Stimulated activated CD4-positive, alpha-beta T cell treated with anti-CD3 and anti-CD28 coated beads, Interleukin-12 subunit alpha, Interleukin-12 subunit beta, amount 100 ng/mL, for 48 hours (primary cell): ENCODE data around the gene TMPRSS4.

Source experiments
- DNase-seq, 3 donors: peaks; one replicate each; pipeline ENCODE4 v3.0.0-alpha.2; 2020; ENCODE audit warnings: low read depth in 2 of 3, low spot score in 1 of 3

Gene TMPRSS4

GRCh38 chr11:118102721-118103261 is 25.9 kb downstream of the TMPRSS4 start:
- no peak for DNase-seq

DNA sequence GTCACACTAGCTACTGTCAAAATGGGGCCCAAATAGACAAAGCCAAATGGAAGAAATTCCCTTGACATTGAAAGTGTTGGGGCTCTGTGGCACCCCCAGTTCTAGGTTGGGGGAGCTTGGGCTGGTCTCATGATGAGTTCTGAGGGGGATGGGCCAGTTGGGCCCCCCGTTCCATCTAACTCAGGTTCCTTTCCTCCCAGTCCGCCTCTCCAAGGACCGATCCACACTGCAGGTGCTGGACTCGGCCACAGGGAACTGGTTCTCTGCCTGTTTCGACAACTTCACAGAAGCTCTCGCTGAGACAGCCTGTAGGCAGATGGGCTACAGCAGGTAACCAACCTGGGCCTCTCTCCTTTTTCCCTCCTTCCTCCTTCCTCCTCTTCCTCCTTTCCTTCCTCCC is 27.6 kb downstream of the TMPRSS4 start:
- DNase-seq, result no peak

DNA sequence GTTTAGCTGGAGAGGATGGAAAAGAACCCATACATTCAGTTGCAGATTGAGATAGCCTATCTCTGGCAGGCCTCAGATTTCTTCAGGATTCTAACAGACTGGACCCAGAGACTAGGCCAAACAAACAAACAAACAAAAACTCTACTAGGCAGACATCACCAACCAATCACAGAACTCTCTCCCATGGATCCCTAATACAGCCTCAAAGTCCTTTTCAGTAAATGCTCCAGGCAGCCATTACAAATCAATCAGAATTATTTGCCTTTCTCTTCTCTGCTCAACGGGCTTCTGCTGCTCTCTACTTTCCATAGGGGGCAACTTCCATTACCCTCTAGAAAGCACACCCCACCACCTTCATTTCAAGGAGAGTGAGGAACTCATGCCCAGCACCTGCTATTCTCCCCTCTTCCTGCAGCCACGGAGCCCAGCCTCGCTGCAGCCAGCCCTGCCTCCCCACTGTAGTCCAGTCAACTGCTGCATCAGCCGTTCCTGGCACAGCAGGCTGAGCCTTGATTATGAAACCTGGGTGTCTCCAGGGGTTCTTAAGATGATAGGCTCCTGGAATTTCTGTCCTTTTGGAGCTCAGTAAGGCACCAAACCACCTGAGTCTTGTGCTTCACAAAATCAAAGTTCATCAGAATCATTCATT is 28.9 kb downstream of the TMPRSS4 start:
- DNase-seq, result no peak

GRCh38 chr11:118106789-118107335 is 30.0 kb downstream of the TMPRSS4 start:
- DNase-seq, result no peak

DNA sequence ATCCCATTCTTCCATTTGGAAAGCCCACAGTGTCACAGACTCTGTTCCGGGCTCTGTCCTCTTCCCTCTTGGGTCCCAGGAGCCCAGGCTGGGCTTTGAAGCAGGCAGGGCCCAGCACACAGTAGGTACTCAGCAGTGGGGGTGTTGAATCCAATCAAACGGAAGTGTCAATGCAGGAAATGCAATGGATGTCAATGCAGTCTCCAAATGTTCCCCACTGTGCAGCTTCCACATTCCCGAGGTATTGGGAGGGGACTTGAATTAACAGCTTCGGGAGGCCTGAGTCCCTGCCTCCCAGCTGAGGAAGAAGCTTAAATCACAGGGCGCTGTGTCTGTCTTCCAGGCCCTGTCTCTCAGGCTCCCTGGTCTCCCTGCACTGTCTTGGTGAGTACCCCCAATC is 31.6 kb downstream of the TMPRSS4 start:
- no peak for DNase-seq

- DNase-seq, result no peak
These were observed 32.4 kb downstream of the TMPRSS4 start for GRCh38 chr11:118109231-118109630.

DNA sequence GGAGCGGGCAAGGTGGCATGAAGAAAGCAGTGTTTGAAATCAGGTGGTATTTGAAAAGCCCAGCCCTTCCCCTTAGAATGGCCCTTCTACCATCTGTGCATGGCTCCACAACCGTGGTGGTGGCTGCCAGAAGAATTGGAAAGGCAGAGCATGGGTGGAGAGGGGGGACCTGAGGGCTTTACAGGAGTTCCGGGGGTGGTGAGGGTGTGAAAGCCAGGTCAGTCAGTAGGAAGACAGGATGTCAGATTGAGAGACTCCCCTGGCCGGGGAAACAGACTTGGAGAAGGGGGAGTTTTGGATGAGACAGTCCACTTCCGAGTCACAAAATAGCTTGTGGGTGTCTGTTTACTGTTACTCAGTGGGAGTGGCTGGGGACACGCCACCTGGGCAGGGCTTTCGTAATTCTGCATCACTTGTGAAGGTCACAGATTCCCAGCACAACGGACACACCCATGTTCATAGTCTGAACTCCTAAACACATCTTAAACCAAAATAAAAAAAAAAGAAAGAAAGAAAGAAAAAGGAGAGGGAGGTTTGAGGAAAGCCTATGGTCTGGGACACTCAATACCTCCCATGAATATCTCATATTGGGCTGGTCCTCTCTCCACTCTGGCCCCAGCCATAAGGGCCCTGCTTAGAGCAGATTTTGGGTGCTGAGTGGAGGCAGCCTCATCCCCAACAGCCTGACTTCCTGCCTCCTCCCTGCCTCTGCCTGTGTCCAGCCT is 34.3 kb downstream of the TMPRSS4 start:
- no peak for DNase-seq

GRCh38 chr11:118111744-118112035 is 34.8 kb downstream of the TMPRSS4 start:
- DNase-seq, result no peak

GRCh38 chr11:118112711-118113430 is 36.0 kb downstream of the TMPRSS4 start:
- DNase-seq, result no peak

DNA sequence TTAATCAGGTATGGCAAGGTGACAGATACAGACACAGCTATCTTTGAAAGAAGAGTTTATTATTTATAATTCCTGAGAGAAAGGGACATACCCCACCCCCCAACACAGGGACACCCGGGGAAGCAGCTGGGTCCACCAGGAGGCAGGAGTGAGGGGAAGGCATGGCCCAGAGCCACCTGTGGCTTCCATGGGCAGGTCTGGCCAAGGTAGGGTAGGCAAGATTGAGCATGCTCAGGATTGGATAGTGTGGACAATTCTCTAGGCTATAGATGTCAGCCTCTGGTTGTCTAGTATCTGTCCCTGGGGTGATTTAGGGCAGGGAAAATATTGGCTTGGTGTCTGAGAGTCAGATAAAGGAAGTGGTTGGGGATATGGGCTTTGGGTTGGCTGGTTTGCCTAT is 37.4 kb downstream of the TMPRSS4 start:
- DNase-seq, result no peak

- DNase-seq, result no peak
These were observed 38.2 kb downstream of the TMPRSS4 start for GRCh38 chr11:118115048-118115447.

- no peak for DNase-seq
These were observed 41.1 kb downstream of the TMPRSS4 start for GRCh38 chr11:118117790-118118601.

DNA sequence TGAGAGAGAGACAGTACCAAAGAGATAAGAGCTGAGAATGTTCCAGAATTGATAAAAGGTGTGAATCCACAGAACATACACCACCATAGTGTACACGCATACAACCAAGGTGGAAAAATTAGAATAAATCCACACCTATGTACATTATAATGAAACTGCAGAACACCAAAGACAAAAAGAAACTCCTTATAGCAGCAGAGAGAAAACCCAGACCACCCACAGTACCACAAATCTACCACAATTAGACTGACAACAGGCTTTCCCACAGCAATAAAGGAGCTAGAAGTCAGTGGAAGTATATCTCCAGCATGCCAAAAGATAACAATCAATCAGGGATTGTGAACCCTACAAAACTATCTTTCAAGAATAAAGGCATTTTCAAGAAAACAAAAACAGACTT is 43.9 kb downstream of the TMPRSS4 start:
- no peak for DNase-seq

DNA sequence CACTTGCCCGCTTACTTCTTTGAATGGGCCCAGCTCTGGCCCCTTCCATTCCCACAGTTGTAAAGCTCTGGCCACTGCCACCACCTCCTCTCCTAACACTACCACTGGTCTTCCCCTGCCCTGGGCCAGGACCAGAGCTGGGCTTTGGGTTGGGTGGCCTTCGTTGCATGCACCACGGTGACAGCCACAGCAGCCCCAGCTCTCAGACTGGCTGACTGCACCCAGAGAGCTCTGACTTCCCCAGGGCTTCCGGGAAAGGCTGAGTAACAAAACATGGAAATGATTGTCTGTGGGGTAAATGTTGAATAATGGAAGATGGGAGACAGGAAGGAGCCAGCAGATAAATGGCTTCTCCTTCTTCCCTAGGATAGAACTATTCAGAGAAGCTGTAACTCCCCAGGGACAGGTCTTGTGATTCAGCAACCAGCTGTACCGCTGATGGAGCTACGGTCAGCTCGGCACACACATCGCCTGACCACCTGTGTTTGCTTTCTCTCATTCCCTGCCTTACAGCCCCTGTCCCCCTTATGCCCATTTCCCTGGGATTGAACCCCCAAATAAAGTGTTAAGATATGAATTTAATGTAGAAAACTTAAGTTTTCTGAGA is 48.2 kb downstream of the TMPRSS4 start:
- DNase-seq, result no peak

DNA sequence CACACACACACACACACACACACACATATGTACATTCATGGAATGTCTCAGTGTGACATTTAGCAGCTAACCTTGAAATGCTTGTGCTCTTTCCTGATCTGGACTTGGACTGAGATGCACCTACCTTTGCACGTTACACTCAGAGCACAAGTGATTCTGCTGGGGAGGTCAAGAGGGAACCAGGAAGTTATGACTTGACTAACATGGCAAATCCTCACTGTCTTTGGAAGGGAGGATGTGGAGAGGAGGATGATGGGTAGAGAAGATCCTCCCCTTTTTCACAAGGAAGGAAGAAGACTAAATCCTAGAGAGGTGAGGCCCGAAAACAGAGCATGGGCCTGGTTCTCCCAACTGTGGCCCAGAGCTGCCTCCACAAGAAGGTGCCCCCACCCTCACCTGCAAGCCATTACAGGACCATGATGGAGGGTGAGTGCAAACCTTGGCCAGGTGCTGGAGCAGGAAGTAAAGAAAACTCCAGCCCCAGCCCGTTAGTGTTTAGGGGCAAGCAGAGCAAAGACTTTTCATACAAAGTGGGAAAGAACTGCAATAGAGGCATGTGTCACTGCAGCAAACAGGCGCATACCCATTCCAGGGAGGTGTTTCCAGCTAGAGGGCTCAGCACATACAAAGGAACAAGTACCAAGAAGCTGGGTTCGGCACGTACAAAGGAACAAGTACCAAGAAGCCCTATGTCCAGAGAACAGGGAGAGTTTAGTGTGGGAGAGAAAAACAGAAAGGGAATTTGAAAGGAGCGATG is 49.4 kb downstream of the TMPRSS4 start:
- peak in 1 of 3 donors; percentile 8 for DNase-seq

DNA sequence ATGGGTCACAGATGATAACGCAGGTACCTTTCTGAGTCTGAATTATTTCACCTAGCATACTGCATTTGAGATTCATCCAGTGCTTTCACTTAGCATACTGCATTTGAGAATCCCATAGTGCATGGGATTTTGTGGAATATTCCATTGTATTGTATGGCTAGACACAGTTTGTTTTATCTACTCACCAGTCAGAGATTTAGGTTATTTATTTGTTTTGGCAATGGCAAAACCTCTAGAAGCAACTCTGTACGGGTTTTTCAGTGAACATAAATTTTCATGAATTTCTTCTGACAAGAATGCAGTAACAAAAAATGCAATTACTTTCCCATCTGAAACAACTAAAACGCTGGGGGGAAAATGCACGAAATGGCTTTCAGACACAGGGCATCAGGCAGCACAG is 51.4 kb downstream of the TMPRSS4 start:
- DNase-seq, result no peak

- DNase-seq, result no peak
These were observed 52.0 kb downstream of the TMPRSS4 start for GRCh38 chr11:118128721-118129470.

- DNase-seq, result no peak
These were observed 52.7 kb downstream of the TMPRSS4 start for GRCh38 chr11:118129471-118130172.
